PFSK-1 (cell line): ENCODE results near the gene UBA1.

ENCODE experiments used
- FOXP2 ChIP-seq: optimal IDR thresholded peaks from 2 replicates; pipeline ENCODE3; 2011; ENCODE audit warnings: borderline replicate concordance, control low read depth, inconsistent platforms; ENCODE audit not compliant: insufficient read depth; ENCODE audit errors: extremely low read length, extremely low read depth
- POLR2AphosphoS5 ChIP-seq: IDR thresholded peaks from 2 replicates; pipeline ENCODE4 v1.6.1; 2012; ENCODE audit warnings: low read depth, mild to moderate bottlenecking, control low read depth, low read length, moderate library complexity
- SIN3A ChIP-seq: IDR thresholded peaks from 2 replicates; pipeline ENCODE4 v1.6.1; 2012; ENCODE audit warnings: mild to moderate bottlenecking, low read length, moderate library complexity, borderline replicate concordance; ENCODE audit not compliant: insufficient read depth
- TAF1 ChIP-seq: IDR thresholded peaks from 2 replicates; pipeline ENCODE4 v1.6.1; 2012; ENCODE audit warnings: low read length, control low read depth, borderline replicate concordance; ENCODE audit not compliant: insufficient read depth
- TF ChIP-seq, protein P1 (sequence below), 2 experiments: IDR thresholded peaks; 2 replicates each; pipeline versions ENCODE4 v1.6.1 to v1.8.0; 2011 to 2012; ENCODE audit warnings: low read depth in 2 of 2, low read length in 2 of 2, control low read depth in 1 of 2, inconsistent platforms in 1 of 2, mild to moderate bottlenecking in 1 of 2, moderate library complexity in 1 of 2; ENCODE audit not compliant: insufficient read depth in 1 of 2

UBA1 gene

DNA sequence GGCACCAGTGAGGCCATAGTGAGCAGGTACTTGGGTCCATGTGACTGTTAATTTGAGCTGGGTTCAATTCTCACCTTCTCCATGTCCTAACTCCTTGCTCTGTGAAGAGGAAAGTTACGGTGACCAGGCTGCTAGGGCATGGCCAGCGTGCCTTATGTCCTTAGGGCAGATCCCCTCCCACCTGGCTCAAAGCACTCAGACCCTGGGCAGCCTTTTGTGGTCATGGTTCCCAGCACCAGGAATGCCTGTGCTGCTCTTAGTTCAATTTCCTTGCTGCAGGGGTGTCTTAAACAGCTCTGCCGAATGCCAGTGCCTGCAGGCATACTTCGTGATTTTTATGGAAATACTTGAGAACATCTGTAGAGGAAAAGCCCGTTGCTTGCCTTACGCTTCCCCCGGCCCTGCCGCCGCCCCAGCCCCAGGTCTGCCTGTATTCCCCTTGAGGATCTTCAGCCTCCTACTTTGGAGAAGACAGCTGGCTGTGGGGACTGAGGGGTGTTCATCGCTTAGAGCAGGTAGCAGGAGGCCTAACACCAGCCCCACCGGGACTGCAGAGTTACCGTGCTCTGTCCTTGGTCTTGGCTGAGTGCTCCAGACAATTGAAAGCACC, 21.8 kb downstream of the UBA1 start:
- no peak for TF ChIP-seq POLR2AphosphoS5
- no peak for TF ChIP-seq FOXP2
- no peak for TF ChIP-seq SIN3A
- TF ChIP-seq, protein P1, sequence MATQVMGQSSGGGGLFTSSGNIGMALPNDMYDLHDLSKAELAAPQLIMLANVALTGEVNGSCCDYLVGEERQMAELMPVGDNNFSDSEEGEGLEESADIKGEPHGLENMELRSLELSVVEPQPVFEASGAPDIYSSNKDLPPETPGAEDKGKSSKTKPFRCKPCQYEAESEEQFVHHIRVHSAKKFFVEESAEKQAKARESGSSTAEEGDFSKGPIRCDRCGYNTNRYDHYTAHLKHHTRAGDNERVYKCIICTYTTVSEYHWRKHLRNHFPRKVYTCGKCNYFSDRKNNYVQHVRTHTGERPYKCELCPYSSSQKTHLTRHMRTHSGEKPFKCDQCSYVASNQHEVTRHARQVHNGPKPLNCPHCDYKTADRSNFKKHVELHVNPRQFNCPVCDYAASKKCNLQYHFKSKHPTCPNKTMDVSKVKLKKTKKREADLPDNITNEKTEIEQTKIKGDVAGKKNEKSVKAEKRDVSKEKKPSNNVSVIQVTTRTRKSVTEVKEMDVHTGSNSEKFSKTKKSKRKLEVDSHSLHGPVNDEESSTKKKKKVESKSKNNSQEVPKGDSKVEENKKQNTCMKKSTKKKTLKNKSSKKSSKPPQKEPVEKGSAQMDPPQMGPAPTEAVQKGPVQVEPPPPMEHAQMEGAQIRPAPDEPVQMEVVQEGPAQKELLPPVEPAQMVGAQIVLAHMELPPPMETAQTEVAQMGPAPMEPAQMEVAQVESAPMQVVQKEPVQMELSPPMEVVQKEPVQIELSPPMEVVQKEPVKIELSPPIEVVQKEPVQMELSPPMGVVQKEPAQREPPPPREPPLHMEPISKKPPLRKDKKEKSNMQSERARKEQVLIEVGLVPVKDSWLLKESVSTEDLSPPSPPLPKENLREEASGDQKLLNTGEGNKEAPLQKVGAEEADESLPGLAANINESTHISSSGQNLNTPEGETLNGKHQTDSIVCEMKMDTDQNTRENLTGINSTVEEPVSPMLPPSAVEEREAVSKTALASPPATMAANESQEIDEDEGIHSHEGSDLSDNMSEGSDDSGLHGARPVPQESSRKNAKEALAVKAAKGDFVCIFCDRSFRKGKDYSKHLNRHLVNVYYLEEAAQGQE (IDR thresholded peaks at IDR 0.05; ENCODE audit: insufficient read depth in 1 of 2, low read depth in 2 of 2, low read length in 2 of 2): no peak
- TF ChIP-seq TAF1: no peak

DNA sequence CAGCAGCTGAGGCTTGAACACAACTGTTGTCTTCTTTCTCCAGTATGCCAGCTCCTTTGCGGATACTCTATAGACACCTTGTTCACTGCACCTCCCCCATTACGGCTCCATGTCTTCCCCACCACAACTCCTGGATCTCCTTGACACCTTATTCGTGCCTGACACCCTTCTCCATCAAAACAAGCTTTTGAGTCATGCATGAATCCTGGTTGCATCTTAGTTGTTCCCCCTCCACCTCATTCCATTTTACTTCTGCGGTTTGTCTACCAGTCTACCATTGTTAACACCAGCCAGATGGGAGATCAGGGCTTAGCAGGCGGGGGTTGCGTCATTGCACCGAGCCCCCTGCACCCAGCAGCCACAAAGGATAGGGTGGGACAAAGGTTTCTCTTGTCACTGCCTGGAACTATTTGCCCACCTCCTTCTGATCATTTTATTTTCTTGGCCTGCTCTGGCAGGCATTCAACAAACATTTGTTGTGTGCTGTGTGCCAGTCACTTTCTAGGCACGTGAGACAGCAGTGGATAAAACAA, 22.8 kb downstream of the UBA1 start:
- TF ChIP-seq POLR2AphosphoS5 (no peak), TAF1 (no peak), FOXP2 (no peak), SIN3A (no peak)
- TF ChIP-seq, protein P1 (IDR thresholded peaks at IDR 0.05; ENCODE audit: insufficient read depth in 1 of 2, low read depth in 2 of 2, low read length in 2 of 2): no peak

DNA sequence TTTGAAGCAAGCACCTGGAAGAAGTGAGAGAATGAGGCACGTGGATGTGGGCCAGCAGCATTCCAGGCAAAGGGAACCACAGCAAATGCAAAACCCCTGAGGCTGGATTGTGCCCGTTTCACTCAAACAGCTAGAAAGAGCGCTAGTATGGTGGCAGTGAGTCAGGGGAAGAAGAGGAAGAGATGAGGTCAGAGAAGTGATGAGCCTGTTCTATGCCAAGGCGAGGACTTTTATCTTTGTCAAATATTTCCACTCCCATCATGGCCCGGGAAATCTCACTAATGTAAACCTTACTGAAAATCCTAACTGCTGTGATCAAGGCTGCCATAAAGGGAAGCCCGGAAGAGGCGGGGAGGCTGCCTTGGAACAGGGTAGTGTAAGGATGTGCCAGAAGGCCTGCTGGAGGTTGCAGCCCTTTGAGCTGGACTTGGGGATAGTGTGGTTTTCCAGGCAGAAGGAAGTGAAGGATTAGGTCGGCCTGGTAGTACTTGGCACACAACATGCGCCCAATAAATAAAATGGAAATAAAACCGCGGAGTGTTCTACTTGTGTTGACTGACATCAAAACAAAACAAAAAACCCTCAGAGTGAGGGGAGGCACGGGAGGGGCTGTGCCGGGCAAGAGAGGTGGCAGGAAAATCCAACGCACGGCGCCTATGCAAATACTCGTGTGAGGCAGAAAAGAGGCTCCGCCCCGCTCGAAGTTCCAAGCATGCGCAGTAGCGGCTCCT, 23.7 kb downstream of the UBA1 start:
- TF ChIP-seq, protein P1 (IDR thresholded peaks at IDR 0.05; ENCODE audit: insufficient read depth in 1 of 2, low read depth in 2 of 2, low read length in 2 of 2): no peak
- TF ChIP-seq SIN3A (no peak), POLR2AphosphoS5 (no peak; the same call in 1 of the 2 replicates), TAF1 (no peak), FOXP2 (no peak)

DNA sequence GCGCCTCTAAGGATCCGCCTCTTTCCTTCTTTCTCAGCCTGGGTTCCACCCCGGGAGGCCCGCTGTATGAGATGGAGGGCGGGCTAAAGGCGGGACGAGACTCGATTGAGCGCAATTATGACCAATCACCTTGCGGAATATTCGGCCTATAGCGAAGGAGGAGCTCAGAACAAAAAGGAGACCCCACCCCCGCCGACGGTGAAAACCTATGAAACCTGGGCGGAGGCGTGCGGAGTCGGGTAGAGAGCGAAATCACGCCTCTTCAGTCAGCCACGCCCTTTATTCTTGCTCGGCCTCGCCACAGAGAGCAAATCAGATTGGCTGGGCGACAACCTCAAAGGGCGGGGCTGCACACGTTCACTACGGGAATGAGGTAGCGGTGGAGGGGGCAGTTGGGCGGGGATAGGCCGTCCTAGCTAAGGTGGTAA, 24.2 kb downstream of the UBA1 start:
- TF ChIP-seq FOXP2 (no peak), POLR2AphosphoS5 (no peak), SIN3A (no peak), TAF1 (no peak)
- TF ChIP-seq, protein P1 (IDR thresholded peaks at IDR 0.05; ENCODE audit: insufficient read depth in 1 of 2, low read depth in 2 of 2, low read length in 2 of 2): no peak
